AG04450 (cell line): ENCODE results near the gene ENOX1. TPM values are rescaled to one million over a fixed set of nuclear protein-coding genes. Genes with fewer than 3 reads are reported as not detected.

ENCODE experiments used
- CTCF ChIA-PET: fragments of 300-600, 350-600 bp; formaldehyde crosslinking; extraction: SDS; loops from one replicate; lab custom pipeline; 2022; ENCODE audit warnings: antibody characterized with exemption, inconsistent platforms; lab: Charles Lee
- POLR2A ChIA-PET: fragments of 350-600 bp; formaldehyde crosslinking; extraction: SDS; loops from one replicate; lab custom pipeline; 2021; ENCODE audit warnings: antibody characterized with exemption, inconsistent platforms; lab: Yijun Ruan, JAX
- DNase-seq: peaks from one replicate; pipeline ENCODE4 v3.0.0-alpha.2; 2011; ENCODE audit warnings: low read depth, low spot score
- H3K27ac ChIP-seq: one replicate; pipeline ENCODE4 v1.5.1; 2012; ENCODE audit warnings: low read depth, low read length, control low read depth
- H3K27me3 ChIP-seq: one replicate; pipeline ENCODE4 v1.6.0; 2012; ENCODE audit warnings: low read length; ENCODE audit not compliant: control insufficient read depth, insufficient read depth
- H3K4me3 ChIP-seq: 2 replicates; pipeline ENCODE4 v1.5.1; 2011; ENCODE audit warnings: mild to moderate bottlenecking, low read depth, low read length, control low read depth
- H3K9me3 ChIP-seq: 2 replicates; pipeline ENCODE4 v1.5.1; 2012; ENCODE audit warnings: low read length; ENCODE audit not compliant: control insufficient read depth, insufficient read depth
- polyA plus RNA-seq: library from polyadenylated mRNA; depleted of rRNA; stranded (reverse); fragments of >200 nt; gene quantifications from 2 replicates; pipeline ENCODE4 v1.2.3, GENCODE V29; 2011
- TF ChIP-seq, protein P1 (sequence below): IDR thresholded peaks from 2 replicates; pipeline ENCODE4 v1.5.1; 2011; ENCODE audit warnings: low read depth, low read length, control low read depth, inconsistent platforms

ENOX1 gene
- polyA plus RNA-seq, 1 experiment, result 3.9 TPM

DNA sequence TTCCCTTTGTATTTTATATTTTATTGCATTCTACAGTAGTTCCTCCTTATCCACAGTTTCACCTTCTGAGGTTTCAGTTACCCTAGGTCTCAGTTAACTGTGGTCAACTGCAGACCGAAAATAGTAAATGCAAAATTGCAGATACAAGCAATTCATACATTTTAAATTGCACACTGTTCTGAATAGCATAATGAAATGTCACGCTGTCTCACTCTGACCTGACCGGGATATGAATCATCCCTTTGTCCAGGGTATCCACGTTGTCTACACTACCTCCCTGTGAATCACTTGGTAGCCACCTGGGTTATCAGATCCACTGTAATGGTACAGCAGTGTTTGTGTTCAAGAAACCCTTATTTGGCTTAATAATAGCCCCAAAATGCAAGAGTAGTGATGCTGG lies 438.4 kb downstream of the ENOX1 start:
- POLR2A ChIA-PET, result no interaction called here
- CTCF ChIA-PET, result no interaction called here

DNA sequence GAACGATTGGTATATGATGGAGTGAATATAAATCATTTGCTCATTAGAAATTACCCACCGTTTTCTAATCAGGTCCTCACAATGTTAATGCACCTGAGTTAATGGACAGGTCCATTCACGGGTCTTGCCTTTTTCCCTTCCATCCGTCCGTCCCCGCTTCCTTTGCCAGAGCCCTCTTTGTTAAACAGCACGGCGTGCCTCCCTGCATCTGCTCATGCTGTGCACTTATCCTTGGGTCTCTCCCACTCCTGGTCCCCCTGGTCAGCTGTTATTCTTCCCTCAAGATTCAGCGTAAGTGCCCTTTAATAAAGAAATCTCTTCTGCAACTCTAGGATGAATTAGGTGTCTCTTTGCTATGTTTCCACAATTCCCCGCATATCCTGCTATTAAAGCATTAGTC lies 438.9 kb downstream of the ENOX1 start:
- TF ChIP-seq, protein P1, sequence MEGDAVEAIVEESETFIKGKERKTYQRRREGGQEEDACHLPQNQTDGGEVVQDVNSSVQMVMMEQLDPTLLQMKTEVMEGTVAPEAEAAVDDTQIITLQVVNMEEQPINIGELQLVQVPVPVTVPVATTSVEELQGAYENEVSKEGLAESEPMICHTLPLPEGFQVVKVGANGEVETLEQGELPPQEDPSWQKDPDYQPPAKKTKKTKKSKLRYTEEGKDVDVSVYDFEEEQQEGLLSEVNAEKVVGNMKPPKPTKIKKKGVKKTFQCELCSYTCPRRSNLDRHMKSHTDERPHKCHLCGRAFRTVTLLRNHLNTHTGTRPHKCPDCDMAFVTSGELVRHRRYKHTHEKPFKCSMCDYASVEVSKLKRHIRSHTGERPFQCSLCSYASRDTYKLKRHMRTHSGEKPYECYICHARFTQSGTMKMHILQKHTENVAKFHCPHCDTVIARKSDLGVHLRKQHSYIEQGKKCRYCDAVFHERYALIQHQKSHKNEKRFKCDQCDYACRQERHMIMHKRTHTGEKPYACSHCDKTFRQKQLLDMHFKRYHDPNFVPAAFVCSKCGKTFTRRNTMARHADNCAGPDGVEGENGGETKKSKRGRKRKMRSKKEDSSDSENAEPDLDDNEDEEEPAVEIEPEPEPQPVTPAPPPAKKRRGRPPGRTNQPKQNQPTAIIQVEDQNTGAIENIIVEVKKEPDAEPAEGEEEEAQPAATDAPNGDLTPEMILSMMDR, result no peak
- Histone ChIP-seq H3K9me3 (no peaks in the 10 kb centered on the region), H3K27me3 (no peaks in the 10 kb centered on the region), H3K27ac (no peak overlapping the region), H3K4me3 (no peak overlapping the region)
- POLR2A ChIA-PET, result no interaction called here
- no peak for DNase-seq
- CTCF ChIA-PET, result no interaction called here

More for the DNA sequence above, 438.4 kb downstream of the ENOX1 start:
- no peak for DNase-seq
- Histone ChIP-seq H3K27ac (no peak overlapping the region), H3K9me3 (no peaks in the 10 kb centered on the region), H3K27me3 (no peaks in the 10 kb centered on the region), H3K4me3 (no peak overlapping the region)
- TF ChIP-seq, protein P1, result no peak

DNA sequence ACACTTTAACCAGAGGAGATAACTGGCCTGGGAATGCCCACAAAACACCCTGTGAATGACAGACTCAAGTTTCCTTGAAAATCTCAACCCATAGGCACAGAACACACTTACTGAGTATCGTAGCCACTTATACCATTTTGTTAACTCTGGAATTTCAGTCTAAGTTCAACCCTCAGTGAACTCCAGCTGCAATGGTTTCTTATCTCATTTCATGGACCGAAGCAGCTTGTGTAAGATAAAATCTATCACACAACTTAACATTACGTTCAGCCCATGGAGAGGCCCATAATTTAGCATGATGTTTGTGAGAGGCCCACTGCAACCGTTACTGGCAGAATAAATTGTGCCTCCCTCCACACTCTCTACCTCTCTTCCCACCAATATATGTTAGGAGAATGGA lies 440.3 kb downstream of the ENOX1 start:
- POLR2A ChIA-PET, result no interaction called here
- no peak overlapping the region for H3K4me3 ChIP-seq
- H3K27me3 ChIP-seq, result no peaks in the 10 kb centered on the region
- no peak overlapping the region for H3K27ac ChIP-seq
- CTCF ChIA-PET, result no interaction called here
- no peak for DNase-seq
- no peaks in the 10 kb centered on the region for H3K9me3 ChIP-seq
- TF ChIP-seq, protein P1, result no peak

DNA sequence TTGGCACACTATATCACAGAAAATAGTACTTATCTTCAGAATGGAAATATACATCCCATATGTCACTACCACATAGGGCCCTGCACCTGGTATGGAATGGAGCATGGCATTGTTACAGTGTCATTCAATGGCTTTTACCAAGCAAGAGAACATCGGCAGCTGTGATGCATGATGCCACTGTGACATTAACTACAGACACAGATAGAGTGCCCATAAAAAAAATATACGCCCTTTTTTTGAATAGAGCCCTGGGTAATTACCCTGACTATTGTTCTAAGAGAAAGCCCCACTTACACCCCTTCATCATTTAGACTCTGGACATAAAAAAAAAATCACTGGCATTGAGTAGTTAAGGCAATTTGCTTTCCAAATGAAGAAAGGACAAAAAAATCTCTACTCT lies 443.1 kb downstream of the ENOX1 start:
- TF ChIP-seq, protein P1, result no peak
- H3K27me3 ChIP-seq, result no peaks in the 10 kb centered on the region
- H3K27ac ChIP-seq, result no peak overlapping the region
- ChIA-PET POLR2A (no interaction called here), CTCF (no interaction called here)
- H3K4me3 ChIP-seq, result no peak overlapping the region
- DNase-seq, result no peak
- H3K9me3 ChIP-seq, result no peaks in the 10 kb centered on the region

DNA sequence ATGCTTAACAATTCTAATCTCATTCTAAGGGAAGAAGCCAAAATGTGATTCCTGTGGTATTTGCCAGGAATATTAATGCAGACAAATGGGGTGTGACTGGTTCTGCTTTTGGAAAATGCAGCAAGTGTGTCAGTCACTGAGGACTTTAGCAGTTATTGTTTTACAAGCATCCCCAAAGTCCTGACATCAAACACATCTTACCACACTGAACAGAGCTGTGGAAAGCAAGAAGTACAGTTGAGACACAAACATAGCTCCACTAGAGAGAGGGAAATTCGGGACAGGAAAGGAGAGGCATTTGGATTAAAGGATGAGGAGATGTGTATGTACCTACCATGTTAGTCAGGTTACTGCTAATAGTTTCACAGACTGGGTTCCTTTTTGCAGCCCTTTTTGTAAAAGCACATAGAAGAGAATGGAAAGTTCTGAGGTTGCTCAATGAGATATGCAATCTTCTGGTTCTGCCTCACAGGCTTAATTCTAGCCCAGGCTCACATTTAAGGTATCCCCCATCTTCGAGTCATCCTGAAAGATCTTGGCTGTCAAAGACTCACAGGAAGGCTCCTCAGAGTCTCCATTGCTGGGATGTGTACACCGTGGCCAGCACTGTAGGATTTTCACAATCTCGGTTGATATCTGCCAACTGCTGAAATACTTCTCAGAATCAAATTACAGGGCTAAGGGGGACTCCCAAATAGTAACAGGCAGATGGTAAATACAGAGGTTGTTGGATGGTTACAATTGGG lies 446.8 kb downstream of the ENOX1 start:
- H3K27me3 ChIP-seq, result no peaks in the 10 kb centered on the region
- DNase-seq, result no peak
- CTCF ChIA-PET, result no interaction called here
- H3K27ac ChIP-seq, result peak overlapping the region; percentile 11
- no peaks in the 10 kb centered on the region for H3K9me3 ChIP-seq
- POLR2A ChIA-PET, result no interaction called here
- H3K4me3 ChIP-seq, result no peak overlapping the region
- TF ChIP-seq, protein P1, result no peak
